CD8-positive, alpha-beta memory T cell (primary cell): Measurements from ENCODE around the gene FBXW4. TPM values are rescaled to one million over a fixed set of nuclear protein-coding genes. Genes with fewer than 3 reads are reported as not detected.

Experiments
- CTCF ChIA-PET: fragments of 350-600 bp; sonication (Branson Sonifier 250); formaldehyde crosslinking; loops from one replicate; lab custom pipeline; 2021; ENCODE audit warnings: antibody characterized with exemption; lab: Charles Lee
- POLR2A ChIA-PET: fragments of 350-600 bp; sonication (Branson Sonifier 250); formaldehyde crosslinking; loops from one replicate; lab custom pipeline; 2021; ENCODE audit warnings: antibody characterized with exemption; lab: Charles Lee
- DNase-seq, 5 donors: peaks; one replicate each; pipeline versions ENCODE4 v3.0.0 to v3.0.0-alpha.2; 2020 to 2022; ENCODE audit warnings: mixed read lengths in 1 of 5
- H3K27ac ChIP-seq: one replicate; pipeline ENCODE4 v1.7.0; 2013; ENCODE audit warnings: low read depth, mild to moderate bottlenecking, low read length, moderate library complexity
- H3K27me3 ChIP-seq: 2 replicates; pipeline ENCODE4 v1.7.0; 2013; ENCODE audit warnings: low read length, mild to moderate bottlenecking; ENCODE audit not compliant: insufficient read depth, poor library complexity, severe bottlenecking
- H3K36me3 ChIP-seq: 2 replicates; pipeline ENCODE4 v1.7.0; 2013; ENCODE audit warnings: mild to moderate bottlenecking, low read length, moderate library complexity; ENCODE audit not compliant: insufficient read depth
- H3K4me1 ChIP-seq: 2 replicates; pipeline ENCODE4 v1.7.0; 2013; ENCODE audit warnings: mild to moderate bottlenecking, low read length, moderate library complexity; ENCODE audit not compliant: insufficient read depth
- H3K4me3 ChIP-seq: 2 replicates; pipeline ENCODE4 v1.7.0; 2013; ENCODE audit warnings: mild to moderate bottlenecking, low read length
- H3K9me3 ChIP-seq: 2 replicates; pipeline ENCODE4 v1.7.0; 2013; ENCODE audit warnings: mild to moderate bottlenecking, low read length
- H3K27ac Mint-ChIP-seq, 8 donors: one replicate each; pipeline ENCODE4 v1.8.0; 2020 to 2021; ENCODE audit warnings: mixed read lengths in 8 of 8, mild to moderate bottlenecking in 6 of 8, inconsistent platforms in 3 of 8, moderate library complexity in 3 of 8
- H3K27me3 Mint-ChIP-seq, 2 donors: one replicate each; pipeline ENCODE4 v1.8.0; 2020 to 2021; ENCODE audit warnings: mixed read lengths in 2 of 2, mild to moderate bottlenecking in 1 of 2, moderate library complexity in 1 of 2
- H3K36me3 Mint-ChIP-seq, 3 donors: one replicate each; pipeline ENCODE4 v1.8.0; 2020 to 2021; ENCODE audit warnings: mixed read lengths in 3 of 3, inconsistent platforms in 1 of 3, mild to moderate bottlenecking in 1 of 3
- H3K4me1 Mint-ChIP-seq, 3 donors: one replicate each; pipeline ENCODE4 v1.8.0; 2020 to 2021; ENCODE audit warnings: mixed read lengths in 3 of 3, inconsistent platforms in 1 of 3, mild to moderate bottlenecking in 1 of 3
- H3K4me3 Mint-ChIP-seq, 7 donors: one replicate each; pipeline ENCODE4 v1.8.0; 2020 to 2021; ENCODE audit warnings: mixed read lengths in 7 of 7, mild to moderate bottlenecking in 6 of 7, moderate library complexity in 4 of 7, inconsistent platforms in 2 of 7
- H3K9me3 Mint-ChIP-seq, 5 donors: one replicate each; pipeline ENCODE4 v1.8.0; 2020 to 2022; ENCODE audit warnings: mixed read lengths in 5 of 5, mild to moderate bottlenecking in 3 of 5, moderate library complexity in 2 of 5, inconsistent platforms in 1 of 5
- polyA plus RNA-seq: library from polyadenylated mRNA; unstranded; fragments of 300-500 nt; fragmentation: Illumina TruSeq; gene quantifications from one replicate; pipeline ENCODE4 v1.2.3, GENCODE V29; 2021
- total RNA-seq, 2 experiments: library from RNA; stranded (reverse); gene quantifications; one replicate each; pipeline ENCODE4 v1.2.3, GENCODE V29; 2021

FBXW4 gene
- total and polyA plus RNA-seq, 3 experiments from 2014 or later: 13.1 to 54.4 (median 44.2) TPM

- peaks cover 74% of the 10 kb centered on the region for H3K36me3 ChIP-seq
- no peaks in the 10 kb centered on the region for H3K4me1 ChIP-seq
- H3K4me3 Mint-ChIP-seq: no peak overlapping the region
- no peaks in the 10 kb centered on the region for H3K9me3 Mint-ChIP-seq
- H3K27me3 ChIP-seq: no peaks in the 10 kb centered on the region
- DNase-seq: no peak
- CTCF ChIA-PET: no interaction called here
- no peaks in the 10 kb centered on the region for H3K9me3 ChIP-seq
- POLR2A ChIA-PET: no interaction called here
- H3K4me3 ChIP-seq: no peak overlapping the region
- peaks cover 12 to 30% (median 16%) of the 10 kb centered on the region in 3 donors for H3K4me1 Mint-ChIP-seq
- H3K27ac Mint-ChIP-seq: peak overlapping the region in 3 of 8 donors; percentile 15 to 81 (median 78)
- H3K27me3 Mint-ChIP-seq: no peaks in the 10 kb centered on the region
- no peak overlapping the region for H3K27ac ChIP-seq
- peaks cover 0 to 94% (median 35%) of the 10 kb centered on the region in 3 donors for H3K36me3 Mint-ChIP-seq
Observed at GRCh38 chr10:101668566-101668965, 26.4 kb downstream of the FBXW4 start.

- Mint-ChIP-seq H3K27ac (peak overlapping the region in 2 of 8 donors; percentile 22 to 52), H3K4me3 (no peak overlapping the region), H3K36me3 (peaks cover 0 to 94% (median 29%) of the 10 kb centered on the region in 3 donors), H3K4me1 (peaks cover 21 to 42% (median 23%) of the 10 kb centered on the region in 3 donors), H3K9me3 (no peaks in the 10 kb centered on the region), H3K27me3 (no peaks in the 10 kb centered on the region)
- H3K36me3 ChIP-seq: peaks cover 57% of the 10 kb centered on the region
- H3K4me1 ChIP-seq: no peaks in the 10 kb centered on the region
- CTCF ChIA-PET: no interaction called here
- no peak for DNase-seq
- H3K27me3 ChIP-seq: no peaks in the 10 kb centered on the region
- H3K4me3 ChIP-seq: no peak overlapping the region
- no peak overlapping the region for H3K27ac ChIP-seq
- H3K9me3 ChIP-seq: no peaks in the 10 kb centered on the region
- POLR2A ChIA-PET: no interaction called here
Observed at GRCh38 chr10:101666083-101666482, 28.9 kb downstream of the FBXW4 start.

- Mint-ChIP-seq H3K27ac (peak overlapping the region in 5 of 8 donors; percentile 7 to 70 (median 23)), H3K4me3 (no peak overlapping the region), H3K36me3 (peaks cover 0 to 94% (median 18%) of the 10 kb centered on the region in 3 donors), H3K27me3 (no peaks in the 10 kb centered on the region), H3K9me3 (no peaks in the 10 kb centered on the region), H3K4me1 (peaks cover 22 to 49% (median 25%) of the 10 kb centered on the region in 3 donors)
- Histone ChIP-seq H3K4me3 (no peak overlapping the region), H3K27ac (no peak overlapping the region), H3K36me3 (peaks cover 33% of the 10 kb centered on the region), H3K9me3 (no peaks in the 10 kb centered on the region), H3K27me3 (no peaks in the 10 kb centered on the region), H3K4me1 (no peaks in the 10 kb centered on the region)
- ChIA-PET CTCF (no interaction called here), POLR2A (no interaction called here)
- no peak for DNase-seq
Observed at GRCh38 chr10:101663097-101663496, 31.9 kb downstream of the FBXW4 start.

GRCh38 chr10:101660256-101660655 is 34.7 kb downstream of the FBXW4 start:
- H3K27me3 ChIP-seq: no peaks in the 10 kb centered on the region
- Mint-ChIP-seq H3K4me1 (peaks cover 30 to 65% (median 40%) of the 10 kb centered on the region in 3 donors), H3K36me3 (peaks cover 0 to 96% (median 33%) of the 10 kb centered on the region in 3 donors), H3K27me3 (no peaks in the 10 kb centered on the region), H3K9me3 (no peaks in the 10 kb centered on the region), H3K4me3 (no peak overlapping the region), H3K27ac (no peak overlapping the region)
- no peak overlapping the region for H3K4me3 ChIP-seq
- CTCF ChIA-PET: no interaction called here
- DNase-seq: no peak
- H3K36me3 ChIP-seq: peaks cover 22% of the 10 kb centered on the region
- no peaks in the 10 kb centered on the region for H3K4me1 ChIP-seq
- no peak overlapping the region for H3K27ac ChIP-seq
- POLR2A ChIA-PET: no interaction called here
- H3K9me3 ChIP-seq: no peaks in the 10 kb centered on the region

GRCh38 chr10:101658975-101659374 is 36.0 kb downstream of the FBXW4 start:
- H3K9me3 Mint-ChIP-seq: no peaks in the 10 kb centered on the region
- CTCF ChIA-PET: interaction anchor here (0.9 kb wide), 1 partner anchor 599 kb away, joined by 3 read pairs; no protein-coding TSS in a partner anchor
- POLR2A ChIA-PET: no interaction called here
- Histone ChIP-seq H3K9me3 (no peaks in the 10 kb centered on the region), H3K27ac (no peak overlapping the region), H3K4me3 (no peak overlapping the region), H3K27me3 (no peaks in the 10 kb centered on the region), H3K4me1 (no peaks in the 10 kb centered on the region), H3K36me3 (peaks cover 18% of the 10 kb centered on the region)
- no peak overlapping the region for H3K27ac Mint-ChIP-seq
- no peak for DNase-seq
- H3K36me3 Mint-ChIP-seq: peaks cover 0 to 88% (median 32%) of the 10 kb centered on the region in 3 donors
- no peaks in the 10 kb centered on the region for H3K27me3 Mint-ChIP-seq
- no peak overlapping the region for H3K4me3 Mint-ChIP-seq
- H3K4me1 Mint-ChIP-seq: peaks cover 22 to 59% (median 42%) of the 10 kb centered on the region in 3 donors

- H3K27me3 ChIP-seq: no peaks in the 10 kb centered on the region
- Mint-ChIP-seq H3K27me3 (no peaks in the 10 kb centered on the region), H3K9me3 (no peaks in the 10 kb centered on the region), H3K36me3 (peaks cover 0 to 67% (median 29%) of the 10 kb centered on the region in 3 donors), H3K27ac (no peak overlapping the region), H3K4me3 (no peak overlapping the region), H3K4me1 (peaks cover 13 to 43% (median 33%) of the 10 kb centered on the region in 3 donors)
- no peak for DNase-seq
- peaks cover 17% of the 10 kb centered on the region for H3K36me3 ChIP-seq
- ChIA-PET POLR2A (interaction anchor here (0.5 kb wide), 1 partner anchor 1438 kb away, joined by 7 read pairs; no protein-coding TSS in a partner anchor), CTCF (no interaction called here)
- H3K4me3 ChIP-seq: no peak overlapping the region
- no peaks in the 10 kb centered on the region for H3K9me3 ChIP-seq
- no peaks in the 10 kb centered on the region for H3K4me1 ChIP-seq
- H3K27ac ChIP-seq: no peak overlapping the region
Observed at GRCh38 chr10:101656890-101657289, 38.1 kb downstream of the FBXW4 start.

- DNase-seq: no peak
- no peaks in the 10 kb centered on the region for H3K9me3 Mint-ChIP-seq
- H3K36me3 Mint-ChIP-seq: peaks cover 0 to 59% (median 30%) of the 10 kb centered on the region in 3 donors
- ChIA-PET CTCF (interaction anchor here (1.2 kb wide), 1 partner anchor 15 kb away, joined by 4 read pairs; no protein-coding TSS in a partner anchor), POLR2A (no interaction called here)
- no peaks in the 10 kb centered on the region for H3K27me3 ChIP-seq
- H3K9me3 ChIP-seq: no peaks in the 10 kb centered on the region
- peak overlapping the region in 2 of 8 donors; percentile 2 to 24 for H3K27ac Mint-ChIP-seq
- H3K4me1 Mint-ChIP-seq: peaks cover 12 to 37% (median 30%) of the 10 kb centered on the region in 3 donors
- peaks cover 13% of the 10 kb centered on the region for H3K36me3 ChIP-seq
- H3K4me3 ChIP-seq: no peak overlapping the region
- H3K4me1 ChIP-seq: no peaks in the 10 kb centered on the region
- no peaks in the 10 kb centered on the region for H3K27me3 Mint-ChIP-seq
- H3K27ac ChIP-seq: no peak overlapping the region
- H3K4me3 Mint-ChIP-seq: no peak overlapping the region
Observed at GRCh38 chr10:101655570-101655969, 39.4 kb downstream of the FBXW4 start.

- DNase-seq: no peak
- H3K9me3 Mint-ChIP-seq: no peaks in the 10 kb centered on the region
- no peaks in the 10 kb centered on the region for H3K9me3 ChIP-seq
- CTCF ChIA-PET: no interaction called here
- H3K4me3 Mint-ChIP-seq: no peak overlapping the region
- no peak overlapping the region for H3K27ac Mint-ChIP-seq
- peaks cover 0 to 58% (median 29%) of the 10 kb centered on the region in 3 donors for H3K36me3 Mint-ChIP-seq
- no peaks in the 10 kb centered on the region for H3K27me3 Mint-ChIP-seq
- H3K27me3 ChIP-seq: no peaks in the 10 kb centered on the region
- H3K4me1 Mint-ChIP-seq: peaks cover 13 to 45% (median 31%) of the 10 kb centered on the region in 3 donors
- H3K4me1 ChIP-seq: no peaks in the 10 kb centered on the region
- POLR2A ChIA-PET: no interaction called here
- H3K27ac ChIP-seq: no peak overlapping the region
- no peak overlapping the region for H3K4me3 ChIP-seq
- peaks cover 13% of the 10 kb centered on the region for H3K36me3 ChIP-seq
Observed at GRCh38 chr10:101653536-101653935, 41.4 kb downstream of the FBXW4 start.
